ENCODE measurements around the gene ADGRF3.
"Not testable (repeated sequence)": the region's sequence is repeated elsewhere in the genome, so short reads cannot be mapped to it uniquely, and the experiment has no call there.

The ADGRF3 gene

DNA sequence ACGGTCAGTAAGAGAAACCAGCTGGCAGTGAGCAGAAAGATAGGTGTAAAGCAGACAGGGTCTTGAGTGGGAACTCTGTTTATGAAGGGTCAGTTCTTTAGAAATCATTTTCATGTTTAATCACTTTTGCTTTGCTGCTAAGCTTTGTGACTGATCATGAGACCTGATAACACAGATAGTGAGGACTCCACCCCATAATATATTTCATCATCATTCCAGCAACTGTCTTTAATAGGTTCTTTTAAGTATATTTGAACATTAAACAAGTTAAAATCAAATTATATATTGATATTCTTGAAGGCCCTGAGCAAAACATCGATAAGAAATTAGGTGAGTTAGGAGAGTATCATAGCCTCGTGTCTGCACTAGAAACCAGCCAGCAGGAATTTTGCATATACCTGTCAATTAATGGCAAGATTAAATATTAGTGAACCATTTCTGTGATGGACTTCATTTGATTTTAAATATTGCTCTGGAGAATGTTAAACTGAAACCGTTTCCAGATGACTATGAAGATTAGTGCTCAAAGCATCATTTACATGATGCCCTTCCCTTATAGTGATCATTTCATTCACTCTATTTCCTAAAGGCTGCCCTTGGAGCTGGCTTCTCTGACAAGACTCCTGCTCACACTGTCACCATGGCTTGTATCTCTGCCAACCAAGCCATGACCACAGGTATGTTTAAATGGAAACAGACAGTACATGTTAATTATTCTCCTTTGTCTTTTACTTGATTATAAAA lies 69.9 kb downstream of the ADGRF3 start:
- no peak for DNase-seq (ENCODE audit: low spot score)

DNA sequence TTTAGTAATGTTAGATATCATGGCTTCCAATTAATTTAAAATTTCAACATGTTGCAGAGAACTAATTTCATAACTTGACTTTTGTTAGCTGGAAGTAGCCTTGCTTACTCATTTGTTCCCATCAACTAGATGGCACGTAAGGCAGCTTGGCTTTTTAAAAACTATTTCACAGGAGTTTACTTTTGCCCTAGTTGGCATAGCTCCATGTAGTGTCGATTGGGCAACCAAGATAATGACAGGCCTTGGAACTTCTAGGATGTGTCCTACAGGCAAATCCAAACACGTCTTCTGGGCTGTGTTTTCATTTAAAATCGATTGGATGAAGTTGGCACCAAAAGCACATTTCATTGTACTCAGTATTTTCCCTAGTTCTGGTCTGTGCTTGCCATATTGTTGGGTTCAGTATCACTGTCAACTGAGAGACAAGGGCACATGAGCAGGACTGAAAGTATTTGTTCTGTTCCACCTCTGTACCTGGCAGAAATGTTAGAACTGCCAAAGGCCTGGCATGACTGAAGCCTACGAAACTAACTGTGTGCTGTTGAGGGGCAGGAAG lies 72.5 kb downstream of the ADGRF3 start:
- DNase-seq (ENCODE audit: low spot score) = no peak

DNA sequence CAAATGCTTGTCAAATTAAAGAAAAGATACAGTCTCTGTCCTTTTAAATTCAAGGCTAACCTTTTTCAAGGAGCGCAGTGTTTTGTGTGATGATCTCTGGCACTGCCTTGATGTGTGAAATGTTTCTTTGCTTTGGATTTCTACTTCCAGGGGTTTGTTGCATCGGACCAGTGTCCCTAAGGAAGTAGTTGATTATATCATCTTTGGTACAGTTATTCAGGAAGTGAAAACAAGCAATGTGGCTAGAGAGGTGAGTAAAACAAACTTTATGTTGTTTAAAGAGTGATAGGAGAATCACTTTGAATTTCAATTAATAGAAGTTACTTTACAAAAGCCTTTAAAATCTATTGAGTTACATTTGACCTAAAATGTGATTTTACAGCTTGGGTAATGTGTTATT lies 73.1 kb downstream of the ADGRF3 start:
- DNase-seq (ENCODE audit: low spot score) = no peak

DNA sequence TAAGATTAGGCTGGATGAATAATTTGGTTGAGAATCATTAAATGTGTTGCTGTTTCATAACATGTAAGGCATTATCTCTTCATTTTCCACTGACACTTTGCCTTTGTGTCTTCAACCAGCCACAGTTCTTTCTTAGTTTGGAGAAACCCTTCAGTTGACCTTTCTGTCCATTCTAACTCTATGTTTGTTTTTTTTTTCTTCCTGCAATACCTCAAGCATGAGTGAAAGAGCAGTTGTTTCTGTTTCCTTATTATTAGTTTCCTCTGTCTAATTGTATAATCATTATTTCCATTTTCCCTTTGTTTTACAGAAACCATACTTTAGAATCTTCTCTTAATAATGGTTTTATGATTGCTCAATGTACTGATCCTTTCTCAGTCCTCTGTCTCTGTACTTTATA lies 76.2 kb downstream of the ADGRF3 start:
- DNase-seq (ENCODE audit: low spot score) = no peak

DNA sequence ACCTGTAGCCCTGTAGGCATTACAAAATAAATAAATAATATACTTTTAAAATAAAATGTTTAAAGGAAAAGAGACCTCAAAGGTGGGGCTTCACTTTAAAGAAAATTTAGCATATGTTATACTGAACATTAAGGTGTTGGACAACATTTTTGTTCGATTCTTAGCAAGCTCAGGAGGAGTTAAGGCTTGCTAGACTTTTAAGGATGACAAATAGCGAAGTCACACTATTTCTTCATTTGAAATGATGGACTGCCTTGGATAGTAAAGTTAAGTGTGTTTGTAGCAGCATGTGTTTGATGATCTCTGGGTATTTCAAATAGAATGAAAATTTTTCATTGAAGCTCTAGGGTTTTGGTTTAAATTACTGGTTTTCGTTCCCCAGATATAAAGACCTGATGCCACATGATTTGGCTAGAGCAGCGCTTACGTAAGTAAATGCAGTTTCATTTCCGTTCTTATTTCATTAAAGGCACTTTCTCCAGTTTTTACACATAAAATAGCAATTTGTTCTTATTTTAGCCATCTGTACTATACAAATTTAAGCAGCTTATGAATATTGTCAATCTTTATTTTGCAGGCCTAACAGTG lies 76.9 kb downstream of the ADGRF3 start:
- no peak for DNase-seq (ENCODE audit: low spot score)

DNA sequence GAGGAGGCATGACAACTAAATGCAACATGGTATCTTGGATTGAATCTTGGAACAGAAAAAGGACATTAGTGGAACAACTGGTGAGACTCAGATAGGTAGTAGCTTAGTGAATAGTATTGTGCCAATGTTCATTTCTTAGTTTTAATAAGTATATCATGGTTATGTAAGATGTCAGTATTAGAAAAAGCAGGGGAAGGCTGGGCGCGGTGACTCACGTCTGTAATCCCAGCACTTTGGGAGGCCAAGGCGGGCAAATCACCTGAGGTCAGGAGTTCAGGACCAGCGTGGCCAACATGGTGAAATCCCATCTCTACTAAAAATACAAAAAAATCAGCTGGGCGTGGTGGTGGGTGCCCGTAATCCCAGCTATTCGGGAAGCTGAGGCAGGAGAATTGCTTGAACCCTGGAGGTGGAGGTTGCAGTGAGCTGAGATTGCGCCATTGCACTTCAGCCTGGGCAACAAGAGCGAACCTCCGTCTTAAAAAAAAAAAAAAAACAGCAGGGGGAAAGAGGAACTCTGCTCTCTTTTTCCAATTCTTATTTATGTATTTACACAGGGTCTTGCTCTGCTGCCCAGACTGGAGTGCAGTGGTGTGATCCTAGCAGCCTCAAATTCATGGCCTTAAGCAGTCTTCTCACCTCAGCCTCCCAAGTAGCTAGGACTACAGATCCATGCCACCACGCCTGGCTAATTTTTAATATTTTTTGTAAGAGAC lies 77.8 kb downstream of the ADGRF3 start:
- DNase-seq (ENCODE audit: low spot score) = not testable (repeated sequence)

DNA sequence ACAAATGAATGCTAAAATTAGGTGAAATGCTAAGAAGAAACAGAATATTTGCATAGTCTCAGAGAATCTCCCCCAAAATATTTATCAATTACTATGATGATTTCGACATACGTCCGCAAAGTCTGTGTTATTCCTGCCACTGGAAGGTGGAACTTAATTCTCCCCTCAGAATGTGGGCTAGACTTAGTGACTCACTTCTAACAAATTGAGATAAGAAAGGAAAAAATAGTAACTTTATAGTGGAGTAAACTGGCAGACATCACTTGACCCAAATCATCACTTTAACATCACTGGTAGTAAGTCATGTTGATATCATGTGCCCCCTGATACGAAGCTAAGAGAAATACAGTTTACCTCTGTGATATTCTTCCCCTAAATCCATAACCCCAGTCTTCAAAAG lies 78.4 kb downstream of the ADGRF3 start:
- no peak for DNase-seq (ENCODE audit: low spot score)

DNA sequence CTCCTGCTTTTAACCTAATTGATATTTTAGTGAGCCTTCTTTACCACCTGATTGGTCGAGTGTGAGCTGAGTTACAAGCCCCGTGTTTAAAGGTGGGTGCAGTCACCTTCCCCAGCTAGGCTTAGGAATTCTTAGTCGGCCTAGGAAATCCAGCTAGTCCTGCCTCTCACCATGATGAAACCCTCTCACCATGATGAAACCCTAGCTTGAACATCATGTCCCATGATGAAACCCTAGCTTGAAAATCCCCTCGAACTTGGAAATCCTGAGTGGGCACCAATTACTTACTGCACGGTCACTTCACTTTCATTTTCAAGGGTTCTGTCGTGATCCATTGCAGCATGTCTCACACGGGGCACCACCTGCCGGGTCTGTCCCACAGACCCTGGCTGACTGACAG lies 87.8 kb downstream of the ADGRF3 start:
- not testable (repeated sequence) for DNase-seq (ENCODE audit: low spot score)

Data from putamen (tissue), 1 donor.